Measurements from ENCODE around the gene PSPN. TPM values are rescaled to one million over a fixed set of nuclear protein-coding genes. Genes with fewer than 3 reads are reported as not detected.

Gene PSPN
- total RNA-seq, 1 experiment from 2014 or later: 3.4 TPM

DNA sequence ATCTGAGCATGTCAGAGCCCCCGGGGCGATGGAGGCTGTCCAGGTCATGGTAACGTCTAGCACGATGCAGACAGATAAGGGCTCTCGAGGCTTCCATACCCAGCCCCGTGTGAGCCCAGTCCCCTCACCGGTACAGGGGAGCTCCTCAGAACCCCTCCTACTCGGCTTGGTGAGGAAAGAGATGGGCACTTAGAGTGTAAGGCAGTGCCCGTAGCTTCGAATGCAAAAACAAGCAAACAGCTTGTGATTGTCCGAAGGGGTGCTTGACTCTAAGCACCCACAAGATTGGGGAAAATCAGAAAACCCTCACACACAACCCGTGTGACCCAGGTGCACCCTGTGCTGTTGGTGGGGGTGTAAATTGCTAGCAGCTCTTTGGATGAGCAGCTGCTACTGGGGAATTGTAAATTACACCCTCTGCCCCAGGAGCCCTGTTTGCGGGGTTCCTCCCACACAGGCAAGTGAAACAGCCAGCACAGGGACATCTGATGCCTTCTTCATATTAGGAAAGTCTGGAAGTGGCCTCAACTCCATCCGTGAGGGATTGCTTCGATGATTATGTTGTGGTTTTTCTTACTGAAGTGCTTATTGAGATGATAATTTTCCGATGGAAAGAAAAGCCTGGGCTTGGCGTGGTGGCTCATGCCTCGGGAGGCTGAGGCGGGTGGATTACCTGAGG, 918 bp upstream of the PSPN start:
- Histone ChIP-seq H2AFZ (ENCODE audit: low read depth, low read length, poor library complexity, severe bottlenecking) (no peak overlapping the region), H3K9me2 (ENCODE audit: insufficient read depth) (no peaks in the 10 kb centered on the region), H3K79me2 (ENCODE audit: insufficient read depth, low read length) (no peaks in the 10 kb centered on the region), H3K4me2 (ENCODE audit: low read length) (no peak overlapping the region), H3K27ac (ENCODE audit: low read depth, low read length) (no peak overlapping the region), H3K36me3 (ENCODE audit: control insufficient read depth in 1 of 2, insufficient read depth in 2 of 2, low read length in 2 of 2) (peaks cover 11 to 13% of the 10 kb centered on the region in 2 experiments; a peak in 2 of 4 replicates), H3K9ac (ENCODE audit: low read length) (no peak overlapping the region), H3K9me3 (ENCODE audit: control insufficient read depth in 1 of 2, insufficient read depth in 1 of 2, low read depth in 1 of 2, low read length in 2 of 2) (no peaks in the 10 kb centered on the region), H4K20me1 (ENCODE audit: insufficient read depth) (no peaks in the 10 kb centered on the region), H3K27me3 (ENCODE audit: insufficient read depth, low read length) (no peaks in the 10 kb centered on the region), H3K4me3 (replicated peaks in 1 of 2; ENCODE audit: low read depth in 1 of 2, low read length in 2 of 2) (no peak overlapping the region), H3K4me1 (ENCODE audit: control insufficient read depth in 1 of 2, insufficient read depth in 2 of 2, low read length in 2 of 2) (peaks cover 5 to 16% of the 10 kb centered on the region in 2 experiments; a peak in 3 of 4 replicates)
- ChIA-PET CTCF (no interaction called here), RAD21 (ENCODE audit: low non-redundant PET in 1 of 2, low total read pairs in 2 of 2, uncharacterized antibody in 2 of 2, unreplicated experiment in 2 of 2) (no interaction called here), POLR2A (no interaction called here)
- intact Hi-C loops (cut with micrococcal nuclease): no loop called here
- BruUV-seq (replicated peaks): no TSS peak
- ATAC-seq (no peak), DNase-seq (ENCODE audit: low read depth, low spot score) (no peak)
- TF ChIP-seq ELF1 (IDR thresholded peaks at IDR 0.05; ENCODE audit: borderline replicate concordance, low read depth) (no peak), POLR2AphosphoS5 (IDR thresholded peaks at IDR 0.05; ENCODE audit: low read depth, low read length) (peak; percentile 28; the same call in 1 of the 2 replicates)

DNA sequence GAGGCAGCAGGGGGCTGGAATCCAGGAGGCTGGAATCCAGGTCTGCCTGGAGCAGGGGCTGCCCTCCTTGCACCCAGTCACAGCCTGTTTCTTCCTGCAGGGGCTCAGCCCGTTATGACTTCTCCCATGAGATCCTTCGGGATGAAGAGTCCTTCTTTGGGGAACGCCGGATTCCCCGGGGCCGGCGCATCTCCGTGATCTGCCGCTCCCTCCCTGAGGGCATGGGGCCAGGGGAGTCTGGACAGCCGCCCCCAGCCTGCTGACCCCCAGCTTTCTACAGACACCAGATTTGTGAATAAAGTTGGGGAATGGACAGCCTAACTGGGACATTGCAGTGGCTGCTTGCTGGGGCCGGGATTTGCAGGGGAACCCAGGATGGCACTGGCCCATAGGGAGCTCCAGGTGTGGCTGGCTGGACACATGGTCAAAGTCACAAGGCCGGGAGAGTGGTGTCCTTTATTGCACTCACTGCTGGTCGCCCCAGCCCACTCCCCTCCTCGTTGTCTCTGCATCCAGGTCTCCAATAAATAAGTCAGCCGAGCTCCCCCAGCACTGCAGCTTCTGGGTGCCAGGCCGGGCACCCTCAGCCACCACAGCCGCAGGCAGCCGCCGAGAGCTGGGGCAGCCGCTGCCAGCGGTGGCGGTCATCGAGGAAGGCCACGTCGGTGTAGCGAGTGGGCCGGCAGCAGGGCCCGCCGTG, 872 bp downstream of the PSPN start:
- POLR2A ChIA-PET: no interaction called here
- no peak overlapping the region for H3K9ac ChIP-seq (ENCODE audit: low read length)
- no TSS peak for BruUV-seq (replicated peaks)
- H3K27me3 ChIP-seq (ENCODE audit: insufficient read depth, low read length): no peaks in the 10 kb centered on the region
- no peaks in the 10 kb centered on the region for H3K9me2 ChIP-seq (ENCODE audit: insufficient read depth)
- peaks cover 2 to 4% of the 10 kb centered on the region in 2 experiments; a peak in 2 of 4 replicates for H3K36me3 ChIP-seq (ENCODE audit: control insufficient read depth in 1 of 2, insufficient read depth in 2 of 2, low read length in 2 of 2)
- H2AFZ ChIP-seq (ENCODE audit: low read depth, low read length, poor library complexity, severe bottlenecking): no peak overlapping the region
- no peaks in the 10 kb centered on the region for H4K20me1 ChIP-seq (ENCODE audit: insufficient read depth)
- no peak overlapping the region for H3K4me2 ChIP-seq (ENCODE audit: low read length)
- no peaks in the 10 kb centered on the region for H3K79me2 ChIP-seq (ENCODE audit: insufficient read depth, low read length)
- no peaks in the 10 kb centered on the region for H3K9me3 ChIP-seq (ENCODE audit: control insufficient read depth in 1 of 2, insufficient read depth in 1 of 2, low read depth in 1 of 2, low read length in 2 of 2)
- H3K4me3 ChIP-seq (replicated peaks in 1 of 2; ENCODE audit: low read depth in 1 of 2, low read length in 2 of 2): no peak overlapping the region
- TF ChIP-seq ZNF274 (IDR thresholded peaks at IDR 0.05; ENCODE audit: low read depth, low read length) (no peak), REST (IDR thresholded peaks at IDR 0.05; ENCODE audit: low read depth) (no peak), CEBPB (IDR thresholded peaks at IDR 0.05; ENCODE audit: low read depth) (no peak), ZBTB33 (IDR thresholded peaks at IDR 0.05; ENCODE audit: extremely low read depth, insufficient replicate concordance, low read length) (no peak), EZH2 (IDR thresholded peaks at IDR 0.05) (no peak), MAX (IDR thresholded peaks at IDR 0.05) (no peak), POLR2AphosphoS5 (IDR thresholded peaks at IDR 0.05; ENCODE audit: low read depth, low read length) (no peak), YY1 (IDR thresholded peaks at IDR 0.05; ENCODE audit: extremely low read depth, insufficient replicate concordance, low read depth, low read length) (no peak), FOSL1 (IDR thresholded peaks at IDR 0.05; ENCODE audit: low read depth) (no peak), EGR1 (IDR thresholded peaks at IDR 0.05; ENCODE audit: low read depth) (no peak)
- CTCF ChIA-PET: no interaction called here
- no peak overlapping the region; the same call in 1 of the 2 replicates for H3K27ac ChIP-seq (ENCODE audit: low read depth, low read length)
- no peak for ATAC-seq
- RAD21 ChIA-PET (ENCODE audit: low non-redundant PET in 1 of 2, low total read pairs in 2 of 2, uncharacterized antibody in 2 of 2, unreplicated experiment in 2 of 2): no interaction called here
- peaks cover 5 to 16% of the 10 kb centered on the region in 2 experiments; a peak in 3 of 4 replicates for H3K4me1 ChIP-seq (ENCODE audit: control insufficient read depth in 1 of 2, insufficient read depth in 2 of 2, low read length in 2 of 2)
- no peak for DNase-seq (ENCODE audit: low read depth, low spot score)
- intact Hi-C loops (cut with micrococcal nuclease): loop anchor here (5.0 kb wide), 1 partner anchor 362 kb away; the partner anchor contains the start of genes GPR108 and TRIP10
